T-helper 2 cell (primary cell): Measurements from ENCODE around the gene TTC33.
"Not testable (repeated sequence)": the region's sequence is repeated elsewhere in the genome, so short reads cannot be mapped to it uniquely, and the experiment has no call there.

Experiments used
- DNase-seq, 5 experiments: peaks; one replicate each; pipeline versions ENCODE4 v3.0.0 to v3.0.0-alpha.2; 2012 to 2022

The TTC33 gene

GRCh38 chr5:40652441-40653220, 103.1 kb downstream of the TTC33 start:
- peak in 1 of 5 experiments; percentile 86 for DNase-seq

GRCh38 chr5:40651201-40651600, 104.6 kb downstream of the TTC33 start:
- no peak for DNase-seq

GRCh38 chr5:40649463-40650030, 106.2 kb downstream of the TTC33 start:
- peak in 1 of 5 experiments; percentile 67 for DNase-seq

- DNase-seq: no peak
These were observed 107.6 kb downstream of the TTC33 start for GRCh38 chr5:40648150-40648549.

GRCh38 chr5:40646266-40646665, 109.5 kb downstream of the TTC33 start:
- no peak for DNase-seq

GRCh38 chr5:40639531-40639930, 116.2 kb downstream of the TTC33 start:
- DNase-seq: not testable (repeated sequence)

GRCh38 chr5:40634593-40634992, 121.2 kb downstream of the TTC33 start:
- no peak for DNase-seq

- DNase-seq: no peak
These were observed 121.6 kb downstream of the TTC33 start for GRCh38 chr5:40634154-40634553.

- DNase-seq: no peak
These were observed 124.5 kb downstream of the TTC33 start for GRCh38 chr5:40631236-40631635.

GRCh38 chr5:40630126-40630525, 125.6 kb downstream of the TTC33 start:
- no peak for DNase-seq

GRCh38 chr5:40628407-40628806, 127.4 kb downstream of the TTC33 start:
- DNase-seq: no peak

- DNase-seq: no peak
These were observed 128.1 kb downstream of the TTC33 start for GRCh38 chr5:40627706-40628105.

GRCh38 chr5:40626801-40627200, 129.0 kb downstream of the TTC33 start:
- DNase-seq: no peak

- peak in 2 of 5 experiments; percentile 25 to 69 for DNase-seq
These were observed 132.0 kb downstream of the TTC33 start for GRCh38 chr5:40623480-40624420.

- DNase-seq: no peak
These were observed 133.1 kb downstream of the TTC33 start for GRCh38 chr5:40622463-40623252.

- no peak for DNase-seq
These were observed 136.3 kb downstream of the TTC33 start for GRCh38 chr5:40619421-40619820.

GRCh38 chr5:40618926-40619325, 136.8 kb downstream of the TTC33 start:
- DNase-seq: no peak

GRCh38 chr5:40616781-40617180, 139.0 kb downstream of the TTC33 start:
- no peak for DNase-seq

- peak in 1 of 5 experiments; percentile 48 for DNase-seq
These were observed 140.1 kb downstream of the TTC33 start for GRCh38 chr5:40615586-40616170.

- DNase-seq: no peak
These were observed 140.7 kb downstream of the TTC33 start for GRCh38 chr5:40614923-40615585.

- no peak for DNase-seq
These were observed 141.3 kb downstream of the TTC33 start for GRCh38 chr5:40614466-40614865.
